GM21381 (cell line): Measurements from ENCODE around the gene CELF2.
"Not testable (repeated sequence)": the region's sequence is repeated elsewhere in the genome, so short reads cannot be mapped to it uniquely, and the experiment has no call there.

Source experiments
- ATAC-seq: cut with Tn5 transposase; IDR thresholded peaks from one replicate; pipeline ENCODE4 v1.9.1; 2021; ENCODE audit warnings: mild to moderate bottlenecking, moderate library complexity; ENCODE audit not compliant: unreplicated experiment

Gene CELF2

DNA sequence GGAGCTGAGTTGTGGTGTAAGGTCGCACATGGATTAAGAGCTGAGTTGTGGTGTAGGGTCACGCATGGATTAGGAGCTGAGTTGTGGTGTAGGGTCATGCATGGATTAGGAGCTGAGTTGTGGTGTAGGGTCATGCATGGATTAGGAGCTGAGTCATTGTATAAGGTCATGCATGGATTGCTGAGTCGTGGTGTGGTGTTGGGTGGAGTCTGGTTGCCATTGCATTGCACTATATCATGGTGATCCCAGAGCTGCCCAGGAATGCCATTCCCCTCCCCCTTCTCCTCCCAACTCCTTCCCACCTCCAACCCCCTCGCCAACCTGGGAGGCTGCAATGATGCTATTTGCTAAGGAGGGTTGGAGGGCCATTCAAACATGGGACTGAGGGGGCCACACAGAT is 349.2 kb downstream of the CELF2 start:
- not testable (repeated sequence) for ATAC-seq

DNA sequence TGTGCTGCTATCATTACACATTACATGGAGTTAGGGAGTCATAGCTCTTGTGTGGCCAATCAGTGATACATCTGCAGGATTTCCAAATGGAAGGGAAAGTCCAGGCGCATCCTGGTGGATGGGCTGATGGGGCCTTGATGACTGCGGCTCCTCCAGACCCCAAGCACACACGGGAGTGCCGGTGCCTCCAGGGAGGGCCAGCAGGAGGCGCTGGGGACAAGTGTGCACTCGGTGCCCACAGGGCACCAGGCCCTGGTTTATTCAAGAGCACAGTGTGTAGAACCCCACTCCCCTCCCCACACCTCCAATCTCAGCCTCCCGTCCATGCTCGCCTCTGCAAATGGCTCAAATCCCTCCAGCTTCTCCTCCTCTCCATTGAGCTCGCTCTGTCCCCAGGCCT is 349.8 kb downstream of the CELF2 start:
- no peak for ATAC-seq

DNA sequence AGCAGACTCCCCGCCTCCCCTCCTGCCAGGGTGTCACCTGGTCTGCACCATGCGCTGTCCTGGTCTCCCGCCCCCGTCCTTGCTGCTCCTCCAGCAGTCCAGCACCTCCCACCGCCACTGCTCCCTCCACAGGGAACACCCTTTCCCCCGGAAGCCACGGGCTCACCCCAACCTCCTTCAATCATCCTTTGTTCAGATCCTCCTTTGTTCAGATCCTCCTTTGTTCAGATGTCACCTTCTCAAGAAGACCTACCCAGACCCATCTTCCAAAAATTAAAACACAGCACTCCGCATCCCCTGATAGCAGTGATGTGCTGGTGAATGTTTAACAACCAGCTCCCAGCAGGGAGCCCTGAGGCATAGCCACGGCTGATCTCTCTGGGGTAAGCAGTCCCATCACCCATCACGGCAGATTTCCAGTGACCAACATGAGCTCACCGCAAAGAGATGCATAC is 356.1 kb downstream of the CELF2 start:
- no peak for ATAC-seq

DNA sequence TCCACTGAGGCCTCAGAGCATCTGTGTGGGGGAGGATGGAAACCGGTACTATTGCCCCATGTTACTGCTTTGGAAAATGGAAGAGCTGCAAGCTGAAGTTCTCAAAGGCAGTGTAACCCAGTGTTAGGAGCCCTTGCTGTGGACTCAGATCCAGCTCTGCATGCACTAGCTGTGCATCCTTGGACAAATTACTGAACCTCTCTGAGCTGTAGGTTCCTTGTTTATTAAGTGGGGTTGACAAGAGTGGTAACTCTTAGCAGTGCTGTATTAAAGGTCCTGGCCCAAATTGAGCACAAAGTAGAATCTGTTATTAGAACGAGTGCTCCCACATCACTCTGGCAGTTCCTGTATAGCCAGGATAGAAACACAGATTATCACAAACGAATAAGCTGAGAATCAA is 359.6 kb downstream of the CELF2 start:
- ATAC-seq, result no peak

DNA sequence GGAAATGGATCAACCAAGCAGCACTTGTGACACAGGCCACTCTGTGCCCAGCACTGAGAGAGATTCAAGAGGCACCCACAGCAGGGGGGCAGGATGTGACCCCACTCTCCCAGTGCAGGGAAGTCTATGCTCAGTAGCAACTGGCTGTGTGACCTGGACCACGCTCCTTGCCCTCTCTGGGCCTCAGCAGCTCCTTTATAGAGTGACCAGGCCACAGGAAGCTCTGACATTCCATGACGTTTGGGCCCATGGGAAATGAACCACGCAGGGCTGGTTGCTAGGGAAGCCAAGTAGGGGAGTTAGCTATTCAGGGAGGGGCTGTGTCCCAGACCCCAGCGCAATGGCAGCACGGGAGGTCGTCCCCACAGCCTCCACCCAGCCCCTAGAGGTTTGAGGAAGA is 361.2 kb downstream of the CELF2 start:
- no peak for ATAC-seq

DNA sequence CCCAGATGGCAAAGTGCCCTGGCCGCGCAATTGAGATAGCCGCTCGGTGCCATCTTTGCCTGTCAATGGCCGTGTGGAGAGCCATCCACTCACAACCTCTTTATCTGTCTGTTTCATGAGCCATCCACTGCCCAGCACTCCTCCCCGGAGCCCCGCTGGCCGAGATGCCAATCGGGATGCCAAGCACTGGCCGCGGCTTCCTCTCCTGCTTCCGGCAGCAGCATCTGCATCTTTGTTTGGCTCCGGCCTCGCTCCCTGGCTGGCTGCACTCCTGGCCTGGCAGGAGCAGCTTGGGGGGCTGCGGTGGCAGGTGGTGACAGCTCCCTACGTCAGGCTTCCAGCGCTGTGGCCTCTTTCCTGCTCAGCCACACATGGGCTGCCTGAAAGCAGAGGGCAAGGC is 362.1 kb downstream of the CELF2 start:
- no peak for ATAC-seq

DNA sequence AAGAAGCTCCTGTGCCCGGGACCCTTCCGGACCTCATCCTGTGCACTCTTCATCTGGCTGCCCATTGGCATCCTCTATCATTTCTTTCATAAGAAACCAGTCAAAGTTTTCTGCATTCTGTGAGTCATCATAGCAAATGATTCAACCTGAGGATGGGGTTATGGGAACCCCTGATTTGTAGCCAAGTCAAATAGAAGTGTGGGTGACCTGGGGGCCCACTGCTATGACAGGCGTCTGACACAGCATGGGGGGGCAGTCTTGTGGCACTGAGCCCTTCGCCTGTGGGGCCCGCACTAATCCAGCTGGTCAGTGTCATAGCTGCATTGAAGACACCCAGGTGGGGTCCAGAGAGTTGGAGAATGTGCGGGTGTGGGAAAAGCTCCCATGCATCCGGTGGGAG is 363.4 kb downstream of the CELF2 start:
- ATAC-seq, result no peak

DNA sequence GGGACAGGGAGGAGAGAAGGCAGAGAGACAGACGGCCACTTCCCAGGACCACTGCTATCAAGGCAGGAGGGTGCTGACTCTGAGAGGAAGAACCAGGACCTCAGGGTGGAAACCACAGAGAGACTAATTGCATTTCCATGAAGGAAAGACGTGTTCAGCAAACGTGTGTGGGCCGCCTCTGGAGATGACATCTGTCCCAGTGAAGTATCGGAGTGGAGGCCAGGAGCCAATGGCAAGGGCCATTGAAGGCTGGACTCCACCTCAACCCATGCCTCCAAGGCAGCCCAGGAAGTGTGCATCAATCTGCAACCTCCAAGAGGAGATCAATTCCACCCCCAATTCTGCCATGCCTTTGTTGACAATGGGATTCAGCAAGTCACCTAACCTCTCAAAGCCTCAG is 363.8 kb downstream of the CELF2 start:
- ATAC-seq, result no peak

DNA sequence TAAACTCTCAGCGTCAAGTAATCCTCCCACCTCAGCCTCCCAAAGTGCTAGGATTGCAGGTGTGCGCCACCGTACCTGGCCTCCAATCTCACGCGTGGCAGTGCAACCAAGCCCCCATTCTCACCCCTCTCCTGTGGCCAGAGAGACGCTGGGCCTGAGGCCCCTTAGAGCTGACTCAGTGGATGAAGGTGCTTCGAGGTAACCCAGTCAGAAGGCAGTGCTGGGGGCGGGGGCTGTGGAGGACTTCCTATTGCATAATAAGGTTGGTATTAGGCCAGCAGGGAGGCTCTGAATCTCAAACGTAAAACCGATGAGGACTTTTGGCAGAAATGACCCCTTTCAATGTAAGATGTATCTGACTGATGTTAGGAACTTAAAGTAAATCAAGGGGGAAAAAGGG is 364.5 kb downstream of the CELF2 start:
- ATAC-seq, result no peak

DNA sequence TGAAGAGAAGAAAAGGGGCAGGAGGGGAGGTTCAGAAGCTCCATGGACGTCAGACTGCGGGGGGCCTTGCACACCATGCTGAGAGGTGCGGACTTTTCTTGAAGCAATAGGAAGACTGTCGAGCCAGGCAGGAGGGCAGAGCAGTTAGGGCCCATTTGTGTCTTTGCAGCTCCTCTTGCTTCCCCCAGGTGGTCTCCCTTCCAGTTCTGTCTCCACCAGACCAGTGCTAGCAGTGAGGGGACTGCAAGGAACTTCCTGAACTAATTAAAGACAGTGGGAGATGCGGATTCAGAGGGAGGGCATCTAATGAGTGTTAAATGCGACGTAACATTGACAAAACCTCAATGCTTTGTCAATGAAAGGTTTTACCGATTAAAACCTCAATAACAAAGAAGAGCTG is 368.4 kb downstream of the CELF2 start:
- no peak for ATAC-seq
